Neural cell (in vitro differentiated cells): ENCODE results near the gene CNTNAP2. TPM values are rescaled to one million over a fixed set of nuclear protein-coding genes. Genes with fewer than 3 reads are reported as not detected.

ENCODE experiments used
- H2AFZ ChIP-seq: fragments of 200-600, 300-800 bp; sonication (generic), shearing (Covaris generic); 2 replicates; pipeline ENCODE4 v1.6.0; 2014; ENCODE audit warnings: low read depth, mild to moderate bottlenecking, antibody characterized with exemption, low read length, moderate library complexity
- H3F3A ChIP-seq: fragments of 200-600 bp; shearing (Covaris generic); 2 replicates; pipeline ENCODE4 v1.6.1; 2016; ENCODE audit warnings: mild to moderate bottlenecking, moderate library complexity, mixed read lengths, antibody characterized with exemption, low read length; ENCODE audit not compliant: insufficient read depth, poor library complexity, severe bottlenecking
- H3K27ac ChIP-seq: fragments of 200-600, 300-800 bp; sonication (generic), shearing (Covaris generic); 2 replicates; pipeline ENCODE4 v1.5.1; 2014; ENCODE audit warnings: mild to moderate bottlenecking, low read length, moderate library complexity
- H3K27me3 ChIP-seq: fragments of 300-800, 200-600 bp; sonication (generic), shearing (Covaris generic); 2 replicates; pipeline ENCODE4 v1.6.0; 2014; ENCODE audit warnings: mild to moderate bottlenecking, low read depth, low read length, moderate library complexity; ENCODE audit not compliant: insufficient read depth
- H3K36me3 ChIP-seq: fragments of 300-800, 200-600 bp; sonication (generic), shearing (Covaris generic); 2 replicates; pipeline ENCODE4 v1.5.1; 2014; ENCODE audit warnings: mild to moderate bottlenecking, antibody characterized with exemption, low read length, moderate library complexity; ENCODE audit not compliant: insufficient read depth
- H3K4me2 ChIP-seq: fragments of 300-800, 200-600 bp; sonication (generic), shearing (Covaris generic); 2 replicates; pipeline ENCODE4 v1.6.0; 2014; ENCODE audit warnings: mild to moderate bottlenecking, low read length
- H3K4me3 ChIP-seq: fragments of 300-800, 200-600 bp; sonication (generic), shearing (Covaris generic); 2 replicates; pipeline ENCODE4 v1.5.1; 2014; ENCODE audit warnings: mild to moderate bottlenecking, low read length, moderate library complexity
- H3K79me2 ChIP-seq: fragments of 200-600 bp; shearing (Covaris generic); replicated peaks from 2 replicates; pipeline ENCODE4 v1.6.0; 2014; ENCODE audit warnings: mild to moderate bottlenecking, low read length, moderate library complexity; ENCODE audit not compliant: insufficient read depth
- H3K9ac ChIP-seq: fragments of 300-800, 200-600 bp; sonication (generic), shearing (Covaris generic); 2 replicates; pipeline ENCODE4 v1.6.1; 2016; ENCODE audit warnings: mild to moderate bottlenecking, low read length, mixed read lengths
- H3K9me2 ChIP-seq: fragments of 200-600 bp; shearing (Covaris generic); 2 replicates; pipeline ENCODE4 v1.6.1; 2016; ENCODE audit warnings: mild to moderate bottlenecking, low read length, mixed read lengths; ENCODE audit not compliant: insufficient read depth
- H3K9me3 ChIP-seq: fragments of 200-600, 300-800 bp; sonication (generic), shearing (Covaris generic); 2 replicates; pipeline ENCODE4 v1.6.1; 2016; ENCODE audit warnings: mild to moderate bottlenecking, mixed run types, low read length, moderate library complexity, mixed read lengths
- H4K20me1 ChIP-seq: fragments of 200-600 bp; shearing (Covaris generic); 2 replicates; pipeline ENCODE4 v1.6.1; 2016; ENCODE audit warnings: mild to moderate bottlenecking, mixed run types; ENCODE audit not compliant: insufficient read depth
- CTCF ChIP-seq: fragments of 450-650 bp; IDR thresholded peaks from 2 replicates; pipeline ENCODE4 v1.5.1; 2014; ENCODE audit warnings: antibody characterized with exemption, mild to moderate bottlenecking, moderate library complexity; ENCODE audit not compliant: poor library complexity, severe bottlenecking
- EP300 ChIP-seq: fragments of 450-650 bp; conservative IDR thresholded peaks from 2 replicates; pipeline ENCODE4 v1.6.1; 2014; ENCODE audit warnings: antibody characterized with exemption, mild to moderate bottlenecking, moderate library complexity; ENCODE audit not compliant: poor library complexity, severe bottlenecking
- EZH2 ChIP-seq: fragments of 200-600, 300-800 bp; shearing (Covaris generic), sonication (generic); IDR thresholded peaks from 2 replicates; pipeline ENCODE4 v1.6.1; 2014; ENCODE audit warnings: antibody characterized with exemption, low read length, borderline replicate concordance, mild to moderate bottlenecking; ENCODE audit not compliant: insufficient read depth, poor library complexity, severe bottlenecking
- MXI1 ChIP-seq: fragments of 450-650 bp; conservative IDR thresholded peaks from 2 replicates; pipeline ENCODE4 v1.6.1; 2014; ENCODE audit warnings: antibody characterized with exemption, mild to moderate bottlenecking; ENCODE audit not compliant: poor library complexity, severe bottlenecking
- POLR2AphosphoS5 ChIP-seq: IDR thresholded peaks from 2 replicates; pipeline ENCODE4 v1.6.1; 2012
- REST ChIP-seq: IDR thresholded peaks from 2 replicates; pipeline ENCODE4 v1.6.1; 2012; ENCODE audit warnings: borderline replicate concordance
- SMC3 ChIP-seq: fragments of 450-650 bp; conservative IDR thresholded peaks from 2 replicates; pipeline ENCODE4 v1.6.1; 2014; ENCODE audit warnings: antibody characterized with exemption, mild to moderate bottlenecking, moderate library complexity; ENCODE audit not compliant: poor library complexity
- TAF1 ChIP-seq: IDR thresholded peaks from 2 replicates; pipeline ENCODE4 v1.6.1; 2012; ENCODE audit warnings: low read depth
- polyA plus RNA-seq: library from polyadenylated mRNA; depleted of rRNA; stranded (reverse); fragments of >200 nt; gene quantifications from 2 replicates; pipeline ENCODE4 v1.2.3, GENCODE V29; 2014

CNTNAP2 gene
- polyA plus RNA-seq, 1 donor from 2014 or later, result 276 TPM

GRCh38 chr7:148232784-148233183, 2116.2 kb downstream of the CNTNAP2 start:
- Histone ChIP-seq H2AFZ (no peak overlapping the region), H4K20me1 (no peaks in the 10 kb centered on the region), H3K36me3 (no peaks in the 10 kb centered on the region)

GRCh38 chr7:148234715-148235114, 2118.1 kb downstream of the CNTNAP2 start:
- Histone ChIP-seq H3K27ac (no peak overlapping the region), H3K9me3 (no peaks in the 10 kb centered on the region), H3K4me3 (no peak overlapping the region), H3K27me3 (no peaks in the 10 kb centered on the region), H2AFZ (no peak overlapping the region), H4K20me1 (no peaks in the 10 kb centered on the region), H3K36me3 (no peaks in the 10 kb centered on the region), H3F3A (peaks cover 11% of the 10 kb centered on the region), H3K4me2 (no peak overlapping the region), H3K9ac (no peak overlapping the region), H3K9me2 (no peaks in the 10 kb centered on the region), H3K79me2 (no peaks in the 10 kb centered on the region)
- TF ChIP-seq POLR2AphosphoS5 (no peak), EP300 (no peak), REST (no peak), CTCF (no peak), TAF1 (no peak), EZH2 (no peak), MXI1 (no peak)

More at GRCh38 chr7:148232784-148233183, 2116.2 kb downstream of the CNTNAP2 start:
- Histone ChIP-seq H3K9ac (no peak overlapping the region), H3K9me3 (no peaks in the 10 kb centered on the region), H3F3A (peaks cover 11% of the 10 kb centered on the region), H3K4me2 (no peak overlapping the region), H3K4me3 (no peak overlapping the region), H3K27me3 (no peaks in the 10 kb centered on the region), H3K27ac (peak overlapping the region; percentile 90), H3K79me2 (no peaks in the 10 kb centered on the region), H3K9me2 (no peaks in the 10 kb centered on the region)
- TF ChIP-seq REST (no peak), POLR2AphosphoS5 (no peak), SMC3 (no peak), EZH2 (no peak), TAF1 (no peak), CTCF (no peak), MXI1 (no peak)
